GM19395 (cell line): ENCODE measurements around the gene ITIH2.
"Not testable (repeated sequence)": the region's sequence is repeated elsewhere in the genome, so short reads cannot be mapped to it uniquely, and the experiment has no call there.

ENCODE experiments used
- ATAC-seq: cut with Tn5 transposase; IDR thresholded peaks from one replicate; pipeline ENCODE4 v1.9.1; 2021; ENCODE audit warnings: mild to moderate bottlenecking, moderate library complexity; ENCODE audit not compliant: unreplicated experiment

Gene ITIH2

GRCh38 chr10:7738536-7739407 lies 35.7 kb downstream of the ITIH2 start:
- ATAC-seq = no peak

- ATAC-seq = no peak
These were observed 41.2 kb downstream of the ITIH2 start for GRCh38 chr10:7744307-7744706.

- not testable (repeated sequence) for ATAC-seq
These were observed 45.5 kb downstream of the ITIH2 start for GRCh38 chr10:7748637-7749036.

GRCh38 chr10:7750222-7750621 lies 47.1 kb downstream of the ITIH2 start:
- ATAC-seq = no peak

- ATAC-seq = no peak
These were observed 49.1 kb downstream of the ITIH2 start for GRCh38 chr10:7752251-7752650.

GRCh38 chr10:7755103-7755502 lies 52.0 kb downstream of the ITIH2 start:
- ATAC-seq = no peak

GRCh38 chr10:7756360-7756992 lies 53.4 kb downstream of the ITIH2 start:
- ATAC-seq = no peak

GRCh38 chr10:7763929-7764328 lies 60.8 kb downstream of the ITIH2 start:
- no peak for ATAC-seq

- no peak for ATAC-seq
These were observed 63.1 kb downstream of the ITIH2 start for GRCh38 chr10:7766241-7766640.

GRCh38 chr10:7767209-7767608 lies 64.1 kb downstream of the ITIH2 start:
- ATAC-seq = no peak

- ATAC-seq = no peak
These were observed 65.3 kb downstream of the ITIH2 start for GRCh38 chr10:7768417-7768816.

GRCh38 chr10:7773845-7774801 lies 71.0 kb downstream of the ITIH2 start:
- ATAC-seq = no peak

- no peak for ATAC-seq
These were observed 73.7 kb downstream of the ITIH2 start for GRCh38 chr10:7776777-7777176.

GRCh38 chr10:7782194-7782593 lies 79.1 kb downstream of the ITIH2 start:
- not testable (repeated sequence) for ATAC-seq

- ATAC-seq = no peak
These were observed 83.3 kb downstream of the ITIH2 start for GRCh38 chr10:7786430-7786829.

- ATAC-seq = peak; percentile 21
These were observed 84.2 kb downstream of the ITIH2 start for GRCh38 chr10:7787150-7787856.

- peak; percentile 94 for ATAC-seq
These were observed 84.9 kb downstream of the ITIH2 start, which contains the start of the genes ATP5F1C and KIN for GRCh38 chr10:7787857-7788638. ATP5F1C (plus strand) TSS chr10:7788177; CDS start chr10:7788208, 31 bp downstream. KIN (minus strand) TSS chr10:7787993; CDS start chr10:7787933, 60 bp downstream.

GRCh38 chr10:7788639-7789286 lies 85.6 kb downstream of the ITIH2 start:
- ATAC-seq = peak; percentile 17

GRCh38 chr10:7789390-7789789 lies 86.3 kb downstream of the ITIH2 start:
- no peak for ATAC-seq
